Liver (tissue), 9 donors: Measurements from ENCODE around the gene KRT4. TPM values are rescaled to one million over a fixed set of nuclear protein-coding genes. Genes with fewer than 3 reads are reported as not detected.

Experiments
- DNase-seq: peaks from one replicate; pipeline ENCODE4 v3.0.0-alpha.2; 2017; ENCODE audit warnings: low spot score
- H3K27ac ChIP-seq, 2 donors: one replicate each; pipeline ENCODE4 v1.7.0; 2013; ENCODE audit warnings: inconsistent platforms in 2 of 2, low read length in 2 of 2, control low read depth in 1 of 2, low read depth in 1 of 2, mild to moderate bottlenecking in 1 of 2
- H3K27me3 ChIP-seq, 4 donors: one replicate each; pipeline versions ENCODE4 v1.6.1 to v1.7.0; 2013; ENCODE audit warnings: low read length in 3 of 4, inconsistent platforms in 1 of 4, mild to moderate bottlenecking in 1 of 4, moderate library complexity in 1 of 4; ENCODE audit not compliant: control insufficient read depth in 4 of 4, insufficient read depth in 4 of 4
- H3K36me3 ChIP-seq, 4 donors: one replicate each; pipeline versions ENCODE4 v1.6.1 to v1.7.0; 2013; ENCODE audit warnings: low read length in 3 of 4, mild to moderate bottlenecking in 3 of 4, low read depth in 1 of 4, moderate library complexity in 1 of 4; ENCODE audit not compliant: control insufficient read depth in 4 of 4, insufficient read depth in 3 of 4
- H3K4me1 ChIP-seq, 4 donors: one replicate each; pipeline versions ENCODE4 v1.6.1 to v1.7.0; 2013; ENCODE audit warnings: low read length in 3 of 4, mild to moderate bottlenecking in 3 of 4, moderate library complexity in 1 of 4; ENCODE audit not compliant: control insufficient read depth in 4 of 4, insufficient read depth in 4 of 4
- H3K4me3 ChIP-seq, 3 donors: one replicate each; pipeline versions ENCODE4 v1.6.1 to v1.7.0; 2013; ENCODE audit warnings: low read length in 3 of 3, control low read depth in 1 of 3, low read depth in 1 of 3, mild to moderate bottlenecking in 1 of 3
- H3K9ac ChIP-seq, 2 donors: one replicate each; pipeline ENCODE4 v1.7.0; 2013; ENCODE audit warnings: low read length in 2 of 2, mild to moderate bottlenecking in 2 of 2, moderate library complexity in 2 of 2, control low read depth in 1 of 2, low read depth in 1 of 2
- H3K9me3 ChIP-seq, 4 donors: one replicate each; pipeline versions ENCODE4 v1.6.1 to v1.7.0; 2013; ENCODE audit warnings: low read length in 3 of 4; ENCODE audit not compliant: control insufficient read depth in 4 of 4
- ATF3 ChIP-seq: IDR thresholded peaks from 2 replicates; pipeline ENCODE4 v1.6.1; 2016; ENCODE audit warnings: antibody characterized with exemption
- CTCF ChIP-seq: fragments of 150-350 bp; IDR thresholded peaks from 2 replicates; pipeline ENCODE4 v1.5.1; 2017; ENCODE audit warnings: improper control_type of control experiment, low read depth, low read length; ENCODE audit not compliant: missing input control
- EGR1 ChIP-seq, 2 donors: IDR thresholded peaks; 2 replicates each; pipeline ENCODE4 v1.6.1; 2016 to 2018; ENCODE audit warnings: antibody characterized with exemption in 2 of 2, low read depth in 2 of 2
- FOXA1 ChIP-seq: IDR thresholded peaks from 2 replicates; pipeline ENCODE4 v1.6.1; 2016; ENCODE audit warnings: antibody characterized with exemption
- FOXA2 ChIP-seq: IDR thresholded peaks from 2 replicates; pipeline ENCODE4 v1.6.1; 2016; ENCODE audit warnings: antibody characterized with exemption
- GABPA ChIP-seq, 2 donors: IDR thresholded peaks in 1 of 2; conservative IDR thresholded peaks in 1 of 2; 2 replicates each; pipeline ENCODE4 v1.6.1; 2016; ENCODE audit warnings: antibody characterized with exemption in 2 of 2, mild to moderate bottlenecking in 1 of 2, moderate library complexity in 1 of 2
- HNF4A ChIP-seq, 2 donors: conservative IDR thresholded peaks; 2 replicates each; pipeline ENCODE4 v1.6.1; 2016; ENCODE audit warnings: antibody characterized with exemption in 2 of 2, mild to moderate bottlenecking in 2 of 2
- HNF4G ChIP-seq: IDR thresholded peaks from 2 replicates; pipeline ENCODE4 v1.6.1; 2016; ENCODE audit warnings: antibody characterized with exemption
- RAD21 ChIP-seq, 2 donors: IDR thresholded peaks; 2 replicates each; pipeline ENCODE4 v1.6.1; 2016; ENCODE audit warnings: antibody characterized with exemption in 2 of 2, mild to moderate bottlenecking in 2 of 2
- REST ChIP-seq: IDR thresholded peaks from 2 replicates; pipeline ENCODE4 v1.6.1; 2016; ENCODE audit warnings: antibody characterized with exemption, mild to moderate bottlenecking
- RXRA ChIP-seq, 2 donors: IDR thresholded peaks; 2 replicates each; pipeline ENCODE4 v1.6.1; 2017 to 2018; ENCODE audit warnings: antibody characterized with exemption in 2 of 2, mild to moderate bottlenecking in 1 of 2
- SP1 ChIP-seq: IDR thresholded peaks from 2 replicates; pipeline ENCODE4 v1.6.1; 2018; ENCODE audit warnings: antibody characterized with exemption, mild to moderate bottlenecking
- YY1 ChIP-seq: IDR thresholded peaks from 2 replicates; pipeline ENCODE4 v1.6.1; 2016; ENCODE audit warnings: antibody characterized with exemption, mild to moderate bottlenecking
- WGBS: extraction: QIAGEN DNeasy Blood & Tissue Kit; methylation state at CpG from one replicate; pipeline ENCODE4 v1.1.7; 2013; 5-methylcytosine and 5-hydroxymethylcytosine counted together
- polyA plus RNA-seq, 2 donors: library from polyadenylated mRNA; stranded (reverse) in 1 of 2; unstranded in 1 of 2; fragments of 200-250 nt in 1 of 2; fragments of >200 nt in 1 of 2; fragmentation: Nextera tagmentation in 1 of 2; extraction: Ambion mirVana in 1 of 2; gene quantifications; one replicate each; pipeline versions ENCODE4 v1.2.1 to v1.2.3, GENCODE V29; 2013 to 2015
- total RNA-seq, 2 donors: library from RNA; depleted of rRNA; stranded (reverse); fragments of >200 nt; gene quantifications; one replicate each; pipeline ENCODE4 v1.2.3, GENCODE V29; 2014
- TF ChIP-seq, protein P1 (sequence below): IDR thresholded peaks from 2 replicates; pipeline ENCODE4 v1.6.1; 2016; ENCODE audit warnings: antibody characterized with exemption
- TF ChIP-seq, protein P2 (sequence below): IDR thresholded peaks from 2 replicates; pipeline ENCODE4 v1.6.1; 2016; ENCODE audit warnings: antibody characterized with exemption
- donor health status: healthy.
- donor health status: healthy.
- donor health status: healthy.
- donor health status: healthy.
- donor health status: healthy.

Gene KRT4
- total and polyA plus RNA-seq, 4 donors: 0.05 to 0.23 TPM; not detected in 2

DNA sequence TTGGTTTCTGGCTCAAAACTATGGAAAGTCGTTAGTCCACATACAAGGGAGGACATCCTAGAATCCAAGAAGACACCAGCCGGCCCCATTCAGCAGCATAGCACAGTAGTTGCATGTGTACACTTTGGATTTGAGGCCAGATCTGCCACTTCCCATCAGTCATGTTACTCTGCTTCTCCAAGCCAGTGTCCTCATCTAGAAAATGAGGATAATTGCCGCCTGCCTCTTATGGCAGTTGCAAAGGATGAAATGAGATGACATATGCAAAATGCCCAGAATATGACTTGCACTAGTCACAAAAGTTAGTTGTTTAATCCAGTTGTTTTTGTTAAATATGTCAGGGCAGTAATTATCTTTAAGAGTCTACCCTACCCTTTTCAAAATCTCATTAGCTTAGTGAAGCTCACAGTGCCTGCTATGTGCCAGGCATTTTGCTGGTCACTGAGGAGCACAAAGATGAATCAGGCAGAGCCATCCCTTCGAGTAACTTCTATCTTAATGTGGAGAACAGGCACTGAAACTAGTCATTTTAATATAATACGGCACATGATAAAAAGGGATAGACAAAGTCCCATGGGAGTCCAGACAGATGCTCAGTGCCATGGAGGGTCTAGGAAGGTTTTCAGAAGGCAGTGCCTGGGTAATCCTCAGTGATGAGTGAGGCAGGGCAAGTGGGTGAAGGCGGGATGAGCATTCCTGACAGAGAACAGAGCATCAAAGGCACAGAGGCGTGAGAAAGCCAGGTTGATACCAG, 30.2 kb downstream of the KRT4 start:
- H3K4me3 ChIP-seq: no peak overlapping the region
- no peak overlapping the region for H3K27ac ChIP-seq
- TF ChIP-seq SP1: no peak
- no peak for TF ChIP-seq HNF4A (conservative IDR thresholded peaks at IDR 0.05)
- TF ChIP-seq CTCF: no peak
- no peak for TF ChIP-seq GABPA (IDR thresholded peaks at IDR 0.05 in 1 of 2, conservative IDR thresholded peaks at IDR 0.05 in 1 of 2)
- no peak for TF ChIP-seq RAD21 (IDR thresholded peaks at IDR 0.05)
- TF ChIP-seq FOXA1: no peak
- TF ChIP-seq HNF4G: no peak
- no peak for TF ChIP-seq YY1
- TF ChIP-seq, protein P1, sequence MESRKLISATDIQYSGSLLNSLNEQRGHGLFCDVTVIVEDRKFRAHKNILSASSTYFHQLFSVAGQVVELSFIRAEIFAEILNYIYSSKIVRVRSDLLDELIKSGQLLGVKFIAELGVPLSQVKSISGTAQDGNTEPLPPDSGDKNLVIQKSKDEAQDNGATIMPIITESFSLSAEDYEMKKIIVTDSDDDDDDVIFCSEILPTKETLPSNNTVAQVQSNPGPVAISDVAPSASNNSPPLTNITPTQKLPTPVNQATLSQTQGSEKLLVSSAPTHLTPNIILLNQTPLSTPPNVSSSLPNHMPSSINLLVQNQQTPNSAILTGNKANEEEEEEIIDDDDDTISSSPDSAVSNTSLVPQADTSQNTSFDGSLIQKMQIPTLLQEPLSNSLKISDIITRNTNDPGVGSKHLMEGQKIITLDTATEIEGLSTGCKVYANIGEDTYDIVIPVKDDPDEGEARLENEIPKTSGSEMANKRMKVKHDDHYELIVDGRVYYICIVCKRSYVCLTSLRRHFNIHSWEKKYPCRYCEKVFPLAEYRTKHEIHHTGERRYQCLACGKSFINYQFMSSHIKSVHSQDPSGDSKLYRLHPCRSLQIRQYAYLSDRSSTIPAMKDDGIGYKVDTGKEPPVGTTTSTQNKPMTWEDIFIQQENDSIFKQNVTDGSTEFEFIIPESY: no peak
- TF ChIP-seq REST: no peak
- TF ChIP-seq, protein P2, sequence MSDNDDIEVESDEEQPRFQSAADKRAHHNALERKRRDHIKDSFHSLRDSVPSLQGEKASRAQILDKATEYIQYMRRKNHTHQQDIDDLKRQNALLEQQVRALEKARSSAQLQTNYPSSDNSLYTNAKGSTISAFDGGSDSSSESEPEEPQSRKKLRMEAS: no peak
- no peak for TF ChIP-seq ATF3
- no peak for TF ChIP-seq EGR1 (IDR thresholded peaks at IDR 0.05; ENCODE audit: low read depth in 2 of 2)
- TF ChIP-seq RXRA (IDR thresholded peaks at IDR 0.05): no peak
- TF ChIP-seq FOXA2: no peak
- no peak overlapping the region for H3K9ac ChIP-seq
- no peaks in the 10 kb centered on the region for H3K36me3 ChIP-seq
- H3K9me3 ChIP-seq: no peaks in the 10 kb centered on the region
- WGBS: 73% methylated on average over 7 of the region's 7 CpGs
- DNase-seq: no peak
- peaks cover 0 to 2% (median 0%) of the 10 kb centered on the region in 4 donors for H3K27me3 ChIP-seq
- H3K4me1 ChIP-seq: no peaks in the 10 kb centered on the region
